HEK293 (cell line): ENCODE data around the gene WDR64.

Experiments used
- CTCF ChIA-PET: fragments of 350-600 bp; formaldehyde crosslinking; extraction: SDS; loops from one replicate; lab custom pipeline; 2021; ENCODE audit warnings: antibody characterized with exemption; lab: Yijun Ruan, JAX
- POLR2A ChIA-PET: fragments of 300-600 bp; formaldehyde crosslinking; extraction: SDS; loops from one replicate; lab custom pipeline; 2020; ENCODE audit warnings: antibody characterized with exemption, inconsistent platforms; lab: Yijun Ruan, JAX
- H3K27ac ChIP-seq: fragments of 200-500 bp; sonication (Bioruptor generic); 2 replicates; pipeline ENCODE4 v1.5.1; 2014; ENCODE audit warnings: low read depth, low read length, control low read depth, inconsistent platforms; ENCODE audit errors: extremely low read depth
- H3K36me3 ChIP-seq, 2 experiments: fragments of 200-500 bp in 1 of 2; sonication (Bioruptor generic) in 1 of 2; 1 replicate in 1 of 2; 2 replicates in 1 of 2; pipeline ENCODE4 v1.5.1; 2014 to 2017; ENCODE audit warnings: inconsistent platforms in 2 of 2, low read length in 2 of 2; ENCODE audit not compliant: control insufficient read depth in 2 of 2, insufficient read depth in 1 of 2
- H3K4me1 ChIP-seq: fragments of 200-500 bp; sonication (Bioruptor generic); 2 replicates; pipeline ENCODE4 v1.5.1; 2014; ENCODE audit warnings: mild to moderate bottlenecking, low read length, inconsistent platforms; ENCODE audit not compliant: control insufficient read depth, insufficient read depth
- H3K4me3 ChIP-seq: 2 replicates; pipeline ENCODE4 v1.5.1; 2011; ENCODE audit warnings: low read depth, mild to moderate bottlenecking, control low read depth, low read length, moderate library complexity
- H3K9me3 ChIP-seq: fragments of 200-500 bp; sonication (Bioruptor generic); 2 replicates; pipeline ENCODE4 v1.5.1; 2014; ENCODE audit warnings: low read depth, low read length, inconsistent platforms; ENCODE audit not compliant: control insufficient read depth, insufficient read depth
- GLI2 ChIP-seq: fragments of 450-650 bp; formaldehyde crosslinking; IDR thresholded peaks from 2 replicates; pipeline ENCODE4; 2017; ENCODE audit warnings: missing biosample characterization, missing genetic modification characterization, low read depth, borderline replicate concordance
- KLF7 ChIP-seq: fragments of 450-650 bp; formaldehyde crosslinking; IDR thresholded peaks from 2 replicates; pipeline ENCODE4 v1.5.1; 2016; ENCODE audit warnings: missing biosample characterization, missing genetic modification characterization, borderline replicate concordance
- KLF8 ChIP-seq: fragments of 450-650 bp; formaldehyde crosslinking; IDR thresholded peaks from 2 replicates; pipeline ENCODE4 v1.5.1; 2016; ENCODE audit warnings: missing biosample characterization, missing genetic modification characterization
- MEIS1 ChIP-seq: sonication (generic); formaldehyde crosslinking; IDR thresholded peaks from 2 replicates; pipeline ENCODE4 v1.8.1; 2022; ENCODE audit warnings: missing genetic modification reagents, mild to moderate bottlenecking, borderline replicate concordance
- PRDM1 ChIP-seq: fragments of 450-650 bp; formaldehyde crosslinking; IDR thresholded peaks from 2 replicates; pipeline ENCODE4; 2016; ENCODE audit warnings: missing biosample characterization, missing genetic modification characterization
- SP2 ChIP-seq: fragments of 450-650 bp; formaldehyde crosslinking; IDR thresholded peaks from 2 replicates; pipeline ENCODE4 v1.5.1; 2016; ENCODE audit warnings: missing biosample characterization, missing genetic modification characterization
- TRIM28 ChIP-seq: IDR thresholded peaks from 2 replicates; pipeline ENCODE4 v1.6.1; 2011; ENCODE audit warnings: low read length, control low read depth, borderline replicate concordance
- YY1 ChIP-seq: fragments of 450-650 bp; formaldehyde crosslinking; IDR thresholded peaks from 2 replicates; pipeline ENCODE4 v1.5.1; 2018; ENCODE audit warnings: missing biosample characterization, missing genetic modification characterization
- ZBTB21 ChIP-seq: fragments of 450-650 bp; formaldehyde crosslinking; IDR thresholded peaks from 2 replicates; pipeline ENCODE4 v1.5.1; 2017; ENCODE audit warnings: missing biosample characterization, missing genetic modification characterization
- ZFP3 ChIP-seq: fragments of 450-650 bp; formaldehyde crosslinking; IDR thresholded peaks from 2 replicates; pipeline ENCODE4 v1.5.1; 2016; ENCODE audit warnings: low read depth, missing biosample characterization, missing genetic modification characterization
- ZNF121 ChIP-seq: fragments of 450-650 bp; formaldehyde crosslinking; IDR thresholded peaks from 2 replicates; pipeline ENCODE4 v1.5.1; 2016; ENCODE audit warnings: missing biosample characterization, missing genetic modification characterization
- ZNF214 ChIP-seq: fragments of 450-650 bp; formaldehyde crosslinking; IDR thresholded peaks from 2 replicates; pipeline ENCODE4 v1.5.1; 2017; ENCODE audit warnings: missing biosample characterization, mild to moderate bottlenecking, missing genetic modification characterization, borderline replicate concordance
- ZNF24 ChIP-seq: fragments of 450-650 bp; formaldehyde crosslinking; IDR thresholded peaks from 2 replicates; pipeline ENCODE4 v1.5.1; 2016; ENCODE audit warnings: missing biosample characterization, missing genetic modification characterization
- ZNF311 ChIP-seq: fragments of 450-650 bp; formaldehyde crosslinking; IDR thresholded peaks from 2 replicates; pipeline ENCODE4 v1.5.1; 2017; ENCODE audit warnings: missing biosample characterization, missing genetic modification characterization, borderline replicate concordance
- ZNF341 ChIP-seq: fragments of 450-650 bp; formaldehyde crosslinking; IDR thresholded peaks from 2 replicates; pipeline ENCODE4; 2016; ENCODE audit warnings: low read depth, missing biosample characterization, missing genetic modification characterization
- ZNF394 ChIP-seq: fragments of 450-650 bp; formaldehyde crosslinking; IDR thresholded peaks from 2 replicates; pipeline ENCODE4 v1.5.1; 2016; ENCODE audit warnings: missing biosample characterization, missing genetic modification characterization, mild to moderate bottlenecking, moderate library complexity, borderline replicate concordance
- ZNF404 ChIP-seq: fragments of 450-650 bp; formaldehyde crosslinking; IDR thresholded peaks from 2 replicates; pipeline ENCODE4 v1.5.1; 2017; ENCODE audit warnings: missing biosample characterization, missing genetic modification characterization
- ZNF423 ChIP-seq: fragments of 450-650 bp; formaldehyde crosslinking; IDR thresholded peaks from 2 replicates; pipeline ENCODE4 v1.5.1; 2016; ENCODE audit warnings: missing biosample characterization, missing genetic modification characterization
- ZNF433 ChIP-seq: fragments of 450-650 bp; formaldehyde crosslinking; IDR thresholded peaks from 2 replicates; pipeline ENCODE4 v1.5.1; 2016; ENCODE audit warnings: missing biosample characterization, missing genetic modification characterization, low read depth
- ZNF473 ChIP-seq: fragments of 450-650 bp; formaldehyde crosslinking; IDR thresholded peaks from 2 replicates; pipeline ENCODE4 v1.5.1; 2017; ENCODE audit warnings: missing biosample characterization, missing genetic modification characterization
- ZNF48 ChIP-seq: fragments of 450-650 bp; formaldehyde crosslinking; IDR thresholded peaks from 2 replicates; pipeline ENCODE4 v1.5.1; 2016; ENCODE audit warnings: missing biosample characterization, missing genetic modification characterization
- ZNF514 ChIP-seq: fragments of 450-650 bp; formaldehyde crosslinking; IDR thresholded peaks from 2 replicates; pipeline ENCODE4 v1.5.1; 2016; ENCODE audit warnings: missing biosample characterization, missing genetic modification characterization
- ZNF544 ChIP-seq: fragments of 450-650 bp; formaldehyde crosslinking; IDR thresholded peaks from 2 replicates; pipeline ENCODE4 v1.5.0; 2017; ENCODE audit warnings: missing biosample characterization, missing genetic modification characterization
- ZNF639 ChIP-seq: fragments of 450-650 bp; formaldehyde crosslinking; IDR thresholded peaks from 2 replicates; pipeline ENCODE4 v1.5.1; 2016; ENCODE audit warnings: missing biosample characterization, missing genetic modification characterization
- ZNF645 ChIP-seq: fragments of 450-650 bp; formaldehyde crosslinking; IDR thresholded peaks from 2 replicates; pipeline ENCODE4; 2016; ENCODE audit warnings: missing biosample characterization, missing genetic modification characterization
- ZNF658 ChIP-seq: fragments of 450-650 bp; formaldehyde crosslinking; IDR thresholded peaks from 2 replicates; pipeline ENCODE4; 2016; ENCODE audit warnings: missing biosample characterization, missing genetic modification characterization
- ZNF791 ChIP-seq: fragments of 450-650 bp; formaldehyde crosslinking; IDR thresholded peaks from 2 replicates; pipeline ENCODE4 v1.5.1; 2016; ENCODE audit warnings: missing biosample characterization, missing genetic modification characterization
- TF ChIP-seq, protein P1 (sequence below): fragments of 450-650 bp; formaldehyde crosslinking; IDR thresholded peaks from 2 replicates; pipeline ENCODE4 v1.5.1; 2016; ENCODE audit warnings: missing biosample characterization, missing genetic modification characterization

Gene WDR64

DNA sequence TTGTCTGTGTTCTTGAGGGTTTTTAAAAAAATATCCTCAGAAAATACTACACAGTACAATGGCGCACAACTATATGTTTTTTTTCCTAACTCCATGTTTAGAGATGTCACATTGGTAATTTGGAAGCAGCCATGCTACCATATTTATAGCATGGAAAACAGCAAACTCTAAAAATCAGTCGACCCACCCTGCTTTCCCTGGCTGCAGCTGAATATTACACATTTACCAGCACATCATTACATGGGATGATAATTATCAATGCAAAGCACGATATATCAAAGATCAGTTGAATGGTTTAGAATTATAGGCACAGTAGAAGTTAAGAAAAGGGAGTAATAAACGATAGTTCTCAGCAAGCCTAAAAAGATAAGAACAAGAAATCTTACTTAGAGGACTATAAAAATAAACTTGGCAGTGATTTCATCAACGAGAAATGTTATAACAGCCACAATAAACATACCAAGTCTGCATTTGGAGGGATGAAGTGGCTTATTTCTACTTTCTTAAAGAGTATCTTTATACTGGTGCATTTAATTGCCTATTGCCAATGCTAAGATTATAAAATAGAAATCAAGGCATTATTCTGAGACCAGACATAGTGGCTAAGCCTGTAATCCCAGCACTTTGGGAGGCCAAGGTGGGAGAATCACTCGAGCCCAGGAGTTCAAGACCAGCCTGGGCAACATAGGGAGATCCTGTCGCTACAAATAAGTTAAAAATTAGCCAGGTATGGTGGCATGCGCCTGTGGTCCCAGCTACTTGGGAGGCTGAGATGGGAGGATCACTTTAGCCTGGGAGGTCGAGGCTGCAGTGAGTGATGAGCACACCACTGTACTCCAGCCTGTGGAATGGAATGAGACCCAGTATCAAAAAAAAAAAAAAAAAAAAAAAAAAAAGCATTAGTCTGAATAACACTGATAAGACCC lies 43.4 kb downstream of the WDR64 start (continued):
- TF ChIP-seq ZNF639 (tag by site-specific recombination), result no peak
- TF ChIP-seq MEIS1 (CRISPR knock-in tag), result no peak

DNA sequence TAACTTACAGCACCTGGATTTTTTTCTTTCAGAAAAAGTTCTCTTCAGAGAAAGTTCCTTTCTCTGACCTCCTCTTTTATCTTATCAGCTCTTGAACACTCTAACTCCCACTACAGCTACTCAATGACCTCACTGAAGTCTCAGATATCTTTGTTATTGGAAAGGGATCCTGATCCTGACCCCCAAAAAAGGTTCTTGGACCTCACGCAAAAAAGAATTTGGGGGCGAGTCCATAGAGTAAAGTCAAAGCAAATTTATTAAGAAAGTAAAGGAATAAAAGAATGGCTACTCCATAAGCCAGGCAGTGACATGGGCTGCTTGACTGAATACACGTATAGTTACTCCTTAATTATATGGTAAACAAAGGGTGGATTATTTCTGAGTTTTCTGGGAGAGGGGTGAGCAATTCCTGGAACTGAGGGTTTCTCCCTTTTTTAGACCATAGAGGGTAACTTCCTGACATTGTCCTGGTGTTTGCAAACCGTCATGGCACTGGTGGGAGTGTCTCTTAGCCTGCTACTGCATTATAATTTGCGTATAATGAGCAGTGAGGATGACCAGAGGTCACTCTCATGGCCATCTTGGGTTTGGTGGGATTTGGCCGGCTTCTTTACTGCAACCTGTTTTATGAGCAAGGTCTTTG lies 44.2 kb downstream of the WDR64 start:
- Histone ChIP-seq H3K4me1 (no peaks in the 10 kb centered on the region), H3K9me3 (no peaks in the 10 kb centered on the region), H3K4me3 (no peak overlapping the region), H3K27ac (no peak overlapping the region), H3K36me3 (no peaks in the 10 kb centered on the region)
- ChIA-PET POLR2A (no interaction called here), CTCF (no interaction called here)
- TF ChIP-seq ZNF394 (no peak), ZNF404 (tag by site-specific recombination) (no peak), PRDM1 (tag by site-specific recombination) (0 out of 2 replicates have a peak, but pooled peaks have one; percentile 28), ZNF423 (tag by site-specific recombination) (no peak), MEIS1 (CRISPR knock-in tag) (no peak), ZNF48 (tag by site-specific recombination) (no peak), SP2 (no peak), KLF8 (no peak)
- TF ChIP-seq, protein P1, sequence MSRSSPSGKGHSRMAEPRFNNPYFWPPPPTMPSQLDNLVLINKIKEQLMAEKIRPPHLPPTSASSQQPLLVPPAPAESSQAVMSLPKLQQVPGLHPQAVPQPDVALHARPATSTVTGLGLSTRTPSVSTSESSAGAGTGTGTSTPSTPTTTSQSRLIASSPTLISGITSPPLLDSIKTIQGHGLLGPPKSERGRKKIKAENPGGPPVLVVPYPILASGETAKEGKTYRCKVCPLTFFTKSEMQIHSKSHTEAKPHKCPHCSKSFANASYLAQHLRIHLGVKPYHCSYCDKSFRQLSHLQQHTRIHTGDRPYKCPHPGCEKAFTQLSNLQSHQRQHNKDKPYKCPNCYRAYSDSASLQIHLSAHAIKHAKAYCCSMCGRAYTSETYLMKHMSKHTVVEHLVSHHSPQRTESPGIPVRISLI (tag by site-specific recombination), result 0 out of 2 replicates have a peak, but pooled peaks have one; percentile 68

GRCh38 chr1:241696815-241697639 lies 44.9 kb downstream of the WDR64 start:
- POLR2A ChIA-PET, result no interaction called here
- CTCF ChIA-PET, result interaction anchor here (0.7 kb wide), 1 partner anchor 148 kb away, joined by 5 read pairs; no protein-coding TSS in a partner anchor
- no peak for TF ChIP-seq ZNF473 (tag by site-specific recombination)
- TF ChIP-seq ZNF658, result no peak
- no peak for TF ChIP-seq ZNF433
- TF ChIP-seq ZNF645, result no peak
- TF ChIP-seq YY1 (tag by site-specific recombination), result no peak
- TF ChIP-seq ZNF544 (tag by site-specific recombination), result no peak
- TF ChIP-seq GLI2, result no peak
- TF ChIP-seq ZNF791 (tag by site-specific recombination), result no peak
- TF ChIP-seq ZNF341 (tag by site-specific recombination), result no peak
- TF ChIP-seq ZNF311, result no peak
- no peak for TF ChIP-seq ZBTB21
- TF ChIP-seq ZNF24 (tag by site-specific recombination), result no peak
- no peak for TF ChIP-seq TRIM28
- TF ChIP-seq ZNF514, result no peak
- TF ChIP-seq ZFP3 (tag by site-specific recombination), result no peak
- no peak for TF ChIP-seq KLF7 (tag by site-specific recombination)
- TF ChIP-seq ZNF214, result no peak
- TF ChIP-seq ZNF121 (tag by site-specific recombination), result no peak

More at GRCh38 chr1:241696815-241697639, 44.9 kb downstream of the WDR64 start:
- Histone ChIP-seq H3K9me3 (no peaks in the 10 kb centered on the region), H3K27ac (no peak overlapping the region), H3K4me3 (no peak overlapping the region), H3K4me1 (no peaks in the 10 kb centered on the region), H3K36me3 (no peaks in the 10 kb centered on the region)
